Glomerular endothelial cell (primary cell): ENCODE data around the gene NRCAM. TPM values are rescaled to one million over a fixed set of nuclear protein-coding genes. Genes with fewer than 3 reads are reported as not detected.
"Not testable (repeated sequence)": the region's sequence is repeated elsewhere in the genome, so short reads cannot be mapped to it uniquely, and the experiment has no call there.

ENCODE experiments used
- DNase-seq: peaks from one replicate; pipeline ENCODE4 v3.0.0-alpha.2; 2011; ENCODE audit warnings: low read depth, low spot score; ENCODE audit errors: extremely low read depth
- total RNA-seq: library from RNA; depleted of rRNA; stranded (reverse); fragments of >200 nt; gene quantifications from 2 replicates; pipeline ENCODE4 v1.2.3, GENCODE V29; 2015

Gene NRCAM
- total RNA-seq, 1 donor from 2014 or later: 20.1 TPM

DNA sequence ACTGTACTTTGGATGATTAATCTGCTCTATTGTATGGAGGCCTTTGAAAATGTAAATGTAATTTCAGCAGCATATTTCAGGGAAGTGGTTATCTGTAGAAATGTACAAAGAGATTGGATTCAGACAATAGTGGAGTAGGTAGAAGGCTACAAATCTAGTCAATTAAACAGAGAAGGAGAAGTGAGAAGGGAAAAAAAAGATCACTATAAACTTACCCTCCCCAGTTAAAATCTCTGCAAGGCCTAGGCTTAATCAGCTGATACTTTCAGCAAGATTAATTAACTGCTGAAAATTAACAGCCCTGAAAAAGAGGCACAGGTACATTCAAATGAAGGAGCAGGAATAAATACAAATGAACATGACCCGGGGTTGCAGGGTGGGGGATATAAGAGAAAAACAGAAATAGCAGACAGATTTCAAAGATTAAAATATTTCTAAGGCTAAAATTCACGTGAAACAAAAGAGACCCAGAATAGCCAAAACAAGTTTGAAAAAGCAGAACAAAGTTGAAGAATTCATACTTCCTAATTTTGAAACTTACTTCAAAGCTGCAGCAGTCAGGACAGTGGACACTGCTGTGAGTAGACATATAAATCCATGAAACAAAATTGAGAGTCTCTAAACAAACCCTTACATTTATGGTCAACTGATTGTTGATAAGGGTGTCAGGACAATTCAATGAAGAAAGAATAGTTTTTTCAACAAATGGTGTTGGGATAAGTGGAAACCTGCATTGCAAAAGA, 96.0 kb downstream of the NRCAM start:
- no peak for DNase-seq

DNA sequence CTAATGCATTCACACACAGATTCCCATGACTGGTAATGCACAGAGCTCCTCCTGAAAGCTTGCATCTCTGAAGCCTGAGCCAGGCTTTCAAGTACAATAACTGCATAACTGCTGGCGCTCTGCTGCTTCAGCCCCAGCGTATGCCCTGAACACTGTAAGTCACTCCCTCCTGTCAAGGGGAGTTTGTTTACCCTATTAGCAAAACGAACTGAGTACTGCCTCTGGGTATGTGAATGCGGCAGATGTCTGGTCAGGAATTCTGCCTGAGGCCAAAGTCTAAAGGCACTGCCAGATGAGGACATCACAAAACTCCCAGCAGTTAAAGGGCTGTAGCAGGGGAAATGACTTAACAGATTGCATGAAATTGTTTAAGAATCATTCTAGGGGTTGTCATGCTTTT, 97.7 kb downstream of the NRCAM start:
- DNase-seq: no peak

DNA sequence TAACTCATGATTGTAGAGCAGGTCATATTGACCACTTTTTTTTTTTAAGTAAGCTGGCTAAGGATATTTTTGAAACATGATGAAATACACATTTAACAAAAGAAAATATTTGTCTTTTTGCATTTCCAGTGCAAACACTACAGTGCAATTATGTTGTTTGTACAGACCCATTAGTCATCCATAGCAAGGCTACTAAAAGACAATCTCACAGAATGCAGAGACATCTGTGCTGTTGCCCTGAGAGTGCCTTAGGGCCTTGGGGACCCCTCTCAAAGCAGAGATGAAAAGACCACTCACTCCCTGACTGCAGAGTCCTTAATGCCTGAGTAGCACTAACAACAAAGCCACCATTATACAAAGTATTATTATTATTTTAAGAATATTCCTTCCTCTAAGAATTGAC, 104.5 kb downstream of the NRCAM start:
- DNase-seq: no peak

DNA sequence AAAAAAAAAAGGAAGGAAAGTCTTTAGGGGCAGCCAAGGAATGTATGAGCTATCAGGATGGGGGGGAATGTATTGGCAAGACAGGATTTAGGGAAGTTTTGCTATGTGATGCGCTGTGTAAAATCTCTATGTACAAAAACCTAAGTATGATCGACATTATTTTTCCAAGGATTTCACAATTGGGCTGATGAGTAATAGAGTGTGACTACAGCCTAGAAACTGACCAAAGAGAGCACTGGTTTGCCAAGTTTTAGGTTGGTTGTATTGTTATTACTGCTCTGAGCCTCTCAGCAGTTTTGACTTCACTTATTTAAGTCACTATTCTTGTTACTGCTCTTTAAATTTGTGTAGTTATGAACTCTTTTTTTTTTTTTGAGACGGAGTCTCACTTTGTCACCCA, 107.3 kb downstream of the NRCAM start:
- no peak for DNase-seq

DNA sequence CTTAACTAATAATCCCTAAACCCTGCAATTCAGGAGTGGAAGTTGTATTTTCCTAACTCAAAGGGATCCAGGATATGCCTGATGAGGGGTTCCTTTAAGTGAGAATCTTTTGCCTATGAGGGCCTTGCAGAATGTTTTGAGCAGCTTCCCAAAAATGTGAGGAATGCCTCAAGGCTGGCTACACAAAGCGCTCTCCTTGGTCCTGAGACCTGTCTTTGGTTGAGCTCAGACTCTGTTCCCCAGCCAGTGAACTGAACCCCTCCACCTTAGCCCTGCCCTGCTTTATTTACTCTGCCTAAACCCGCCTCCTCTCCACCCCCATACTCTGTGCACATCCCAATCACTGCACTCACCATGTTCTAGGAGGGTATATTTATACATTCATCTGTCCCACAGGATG, 108.6 kb downstream of the NRCAM start:
- no peak for DNase-seq

DNA sequence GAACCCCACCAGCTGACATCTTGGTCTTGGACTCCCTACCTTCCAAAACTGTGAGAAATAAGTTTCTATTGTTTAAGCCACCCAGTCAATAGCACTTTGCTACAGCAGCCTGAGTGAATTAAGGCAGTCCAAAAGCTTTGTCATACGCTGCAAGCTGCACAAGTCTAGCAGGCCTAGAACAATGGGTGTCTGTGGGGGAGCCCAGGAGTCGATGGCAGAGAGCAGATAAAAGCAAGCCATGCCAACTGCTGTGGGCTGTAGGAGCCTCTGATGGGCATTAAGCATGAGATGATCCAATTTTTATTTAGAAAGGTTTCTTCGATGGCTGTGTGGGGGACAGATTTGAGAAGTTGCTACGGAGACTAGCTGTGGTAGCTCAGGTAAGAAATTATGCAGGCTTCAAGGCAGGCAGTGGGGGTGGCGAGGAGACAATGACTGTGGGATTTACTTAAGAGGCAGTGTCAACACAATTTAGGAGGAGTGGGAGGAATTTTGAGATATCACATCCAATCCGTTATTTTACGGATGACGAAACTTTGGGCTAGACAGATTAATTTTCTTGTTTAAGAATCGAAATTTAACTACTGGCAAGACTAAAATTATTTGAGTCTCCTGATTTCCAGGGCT, 110.4 kb downstream of the NRCAM start:
- DNase-seq: no peak

DNA sequence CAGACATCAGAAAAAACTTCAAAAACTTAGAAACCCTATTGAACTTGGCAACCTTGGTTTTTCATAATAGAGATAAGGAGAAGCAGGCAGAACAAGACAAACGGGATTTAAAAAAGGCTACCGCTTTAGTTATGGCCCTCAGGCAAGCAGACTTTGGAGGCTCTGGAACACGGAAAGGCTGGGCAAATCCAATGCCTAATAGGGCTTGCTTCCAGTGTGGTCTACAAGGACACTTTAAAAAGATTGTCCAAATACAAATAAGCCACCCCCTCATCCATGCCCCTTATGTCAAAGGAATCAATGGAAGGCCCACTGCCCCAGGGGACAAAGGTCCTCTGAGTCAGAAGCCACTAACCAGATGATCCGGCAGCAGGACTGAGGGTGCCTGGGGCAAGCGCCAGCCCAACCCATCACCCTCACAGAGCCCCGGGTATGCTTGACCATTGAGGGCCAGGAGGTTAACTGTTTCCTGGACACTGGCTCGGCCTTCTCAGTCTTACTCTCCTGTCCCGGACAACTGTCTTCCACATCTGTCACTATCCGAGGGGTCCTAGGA, 115.3 kb downstream of the NRCAM start:
- no peak for DNase-seq

DNA sequence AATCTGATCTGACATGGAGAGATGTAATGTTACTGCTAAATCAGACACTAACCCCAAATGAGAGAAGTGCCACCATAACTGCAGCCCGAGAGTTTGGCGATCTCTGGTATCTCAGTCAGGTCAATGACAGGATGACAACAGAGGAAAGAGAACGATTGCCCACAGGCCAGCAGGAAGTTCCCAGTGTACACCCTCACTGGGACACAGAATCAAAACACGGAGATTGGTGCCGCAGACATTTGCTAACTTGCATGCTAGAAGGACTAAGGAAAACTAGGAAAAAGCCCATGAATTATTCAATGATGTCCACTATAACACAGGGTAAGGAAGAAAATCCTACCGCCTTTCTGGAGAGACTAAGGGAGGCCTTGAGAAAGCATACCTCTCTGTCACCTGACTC, 115.8 kb downstream of the NRCAM start:
- DNase-seq: not testable (repeated sequence)

DNA sequence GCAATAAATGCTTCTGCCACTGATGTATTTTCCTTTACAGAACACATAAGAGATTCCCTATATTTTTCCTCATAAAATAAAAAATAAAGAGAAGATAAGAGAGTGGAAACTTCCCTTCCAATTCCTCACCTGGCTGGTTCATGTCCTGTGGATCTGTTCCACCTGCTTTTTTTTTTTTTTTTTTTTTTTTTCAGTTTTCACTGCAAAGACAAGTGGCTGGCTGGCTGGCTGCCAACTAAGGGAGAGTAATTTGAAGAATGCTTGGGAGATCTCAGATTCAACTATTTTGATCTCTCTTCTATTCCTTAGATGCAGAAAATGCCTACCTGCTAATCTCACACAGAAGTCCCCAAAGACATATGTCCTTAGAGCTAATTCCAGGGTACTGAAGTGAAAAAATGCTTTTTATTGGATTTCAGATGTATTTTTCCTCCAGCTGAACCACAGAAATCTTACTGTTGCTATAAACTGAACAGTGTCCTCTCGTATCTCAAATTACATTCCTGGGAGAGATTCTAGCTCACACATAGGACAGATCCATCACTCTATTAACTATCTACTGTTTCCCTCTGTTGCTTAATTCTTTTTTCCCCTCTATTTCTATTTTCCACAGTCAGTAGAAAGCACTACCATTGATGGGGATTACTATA, 120.8 kb downstream of the NRCAM start:
- DNase-seq: no peak

DNA sequence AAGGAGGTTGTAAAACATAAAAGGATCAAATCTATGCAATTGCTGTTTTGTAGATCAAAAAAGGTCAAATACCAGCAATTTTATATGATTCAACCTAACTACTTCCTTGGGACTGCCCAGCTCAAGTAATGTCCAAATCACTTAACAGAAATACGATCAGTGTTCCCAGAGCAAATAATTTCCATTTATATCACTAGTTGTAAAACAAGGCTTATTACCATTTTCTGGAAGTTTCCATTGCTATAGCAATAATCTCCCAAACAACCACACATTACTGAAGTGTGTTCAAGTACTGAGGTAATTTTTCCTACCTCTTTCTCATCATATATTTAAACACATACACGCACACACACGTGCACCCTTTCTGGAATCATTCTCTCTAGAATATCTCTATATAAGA, 123.3 kb downstream of the NRCAM start:
- DNase-seq: no peak

DNA sequence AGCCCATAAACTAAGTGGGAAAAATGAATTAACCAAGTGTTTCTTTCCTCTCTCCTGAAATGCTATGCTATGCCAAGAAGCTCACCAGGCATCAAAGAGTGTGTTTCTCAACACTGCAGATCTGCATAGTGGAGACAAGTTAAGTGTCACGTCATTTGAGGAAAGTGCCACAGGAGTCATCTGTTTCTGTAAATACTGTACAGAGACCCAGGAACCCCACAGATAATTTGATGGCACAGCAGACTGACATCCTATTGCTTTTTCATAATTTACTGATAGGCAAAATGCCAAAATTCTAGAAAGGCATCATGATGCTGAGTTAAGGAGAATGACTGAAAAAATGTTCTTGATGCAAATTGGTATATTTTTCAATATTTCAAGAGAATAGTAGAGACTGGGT, 124.3 kb downstream of the NRCAM start:
- DNase-seq: no peak

DNA sequence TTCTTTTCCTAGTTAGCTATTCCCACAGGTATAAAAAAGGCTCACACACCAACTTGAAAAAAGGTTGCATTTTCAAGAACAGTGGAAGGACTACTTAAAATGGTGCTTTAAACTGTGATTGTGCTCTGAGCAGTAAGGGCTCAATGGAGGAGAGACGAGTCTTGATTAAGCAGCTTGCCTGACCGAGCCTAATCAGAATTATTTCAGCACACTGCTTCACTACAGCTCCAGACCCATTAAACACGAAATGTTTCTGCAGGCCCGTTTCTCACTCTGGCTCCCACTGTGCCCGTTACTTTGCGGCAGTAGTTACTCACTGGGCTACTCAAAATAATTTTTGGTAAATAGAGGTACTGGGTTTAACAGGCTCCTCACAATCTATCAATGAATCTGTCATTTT, 126.0 kb downstream of the NRCAM start:
- no peak for DNase-seq

DNA sequence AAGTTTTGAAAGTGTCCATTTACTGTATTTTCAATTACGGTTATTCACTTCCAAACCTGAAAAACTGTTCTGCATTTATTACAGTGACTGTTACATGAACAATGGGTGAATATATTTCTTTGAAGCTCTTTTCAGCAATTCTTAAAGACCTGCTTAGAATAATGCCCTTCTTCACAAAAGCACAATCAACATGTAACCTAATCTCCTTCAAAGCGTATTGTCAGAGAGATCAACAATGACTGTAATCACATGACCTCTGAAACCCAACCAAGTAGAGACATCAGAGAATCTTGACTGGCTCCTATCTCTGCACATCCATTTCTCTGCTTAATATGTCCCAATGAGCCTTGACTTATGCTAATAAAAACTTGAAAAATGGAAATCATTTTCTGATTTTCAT, 126.7 kb downstream of the NRCAM start:
- no peak for DNase-seq

DNA sequence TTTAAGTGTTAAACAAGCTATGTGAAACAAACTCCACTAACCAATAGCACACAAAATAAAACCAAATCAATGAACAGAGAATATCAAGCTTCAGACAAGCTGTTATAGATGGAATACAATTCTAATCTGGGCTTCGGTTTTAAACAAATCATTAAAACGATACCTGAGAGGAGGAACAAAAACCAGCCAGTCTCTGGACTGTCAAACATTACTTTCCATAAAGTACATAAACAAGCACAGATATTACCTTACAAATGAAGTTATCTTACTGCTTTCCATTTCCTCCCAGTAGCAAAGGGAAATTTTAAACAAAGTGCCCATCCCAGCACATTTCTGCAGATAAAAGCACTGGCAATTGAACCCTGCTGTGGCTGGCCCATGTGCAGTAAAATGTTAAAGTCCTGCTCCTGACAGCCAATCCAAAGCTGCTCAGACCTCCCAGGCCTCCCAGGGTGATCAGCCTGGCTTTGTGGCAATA, 128.0 kb downstream of the NRCAM start:
- no peak for DNase-seq

DNA sequence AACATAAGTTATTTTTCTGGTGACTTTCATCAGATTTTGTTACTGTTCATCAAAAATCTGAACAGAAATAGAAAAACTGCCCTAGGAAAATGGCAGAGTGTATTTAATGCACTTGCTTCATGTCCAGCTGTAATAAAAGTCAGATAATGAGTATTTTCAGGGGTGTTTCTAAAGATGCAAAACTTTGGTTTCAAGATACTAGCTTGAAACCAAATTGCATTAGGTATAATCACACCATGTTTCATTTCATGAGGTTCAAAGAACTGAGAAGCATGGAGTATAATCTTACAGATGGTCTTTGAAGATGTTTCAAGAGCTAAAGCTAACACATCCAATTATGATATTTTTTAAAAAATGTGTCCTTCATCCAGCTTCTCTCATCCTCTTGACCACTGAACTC, 128.9 kb downstream of the NRCAM start:
- DNase-seq: no peak

DNA sequence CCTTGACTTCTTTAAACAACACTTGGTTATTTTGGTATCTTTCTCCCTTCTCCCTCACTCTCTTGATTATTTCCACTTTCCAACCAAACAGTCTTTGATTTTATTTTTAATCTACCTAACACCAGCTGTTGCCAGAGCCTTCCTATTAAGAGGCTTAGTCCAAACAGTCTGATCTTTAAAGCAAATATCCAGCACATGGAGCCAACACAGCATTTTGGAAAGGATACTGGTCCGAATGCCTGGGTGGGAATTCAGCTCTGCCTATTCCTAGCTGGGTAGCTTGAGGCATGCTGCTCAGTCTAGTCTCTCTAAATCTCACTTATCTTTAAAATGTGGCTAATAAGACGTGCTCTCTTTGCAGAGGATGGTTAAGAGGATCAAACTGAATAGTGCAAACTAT, 129.3 kb downstream of the NRCAM start:
- DNase-seq: no peak

DNA sequence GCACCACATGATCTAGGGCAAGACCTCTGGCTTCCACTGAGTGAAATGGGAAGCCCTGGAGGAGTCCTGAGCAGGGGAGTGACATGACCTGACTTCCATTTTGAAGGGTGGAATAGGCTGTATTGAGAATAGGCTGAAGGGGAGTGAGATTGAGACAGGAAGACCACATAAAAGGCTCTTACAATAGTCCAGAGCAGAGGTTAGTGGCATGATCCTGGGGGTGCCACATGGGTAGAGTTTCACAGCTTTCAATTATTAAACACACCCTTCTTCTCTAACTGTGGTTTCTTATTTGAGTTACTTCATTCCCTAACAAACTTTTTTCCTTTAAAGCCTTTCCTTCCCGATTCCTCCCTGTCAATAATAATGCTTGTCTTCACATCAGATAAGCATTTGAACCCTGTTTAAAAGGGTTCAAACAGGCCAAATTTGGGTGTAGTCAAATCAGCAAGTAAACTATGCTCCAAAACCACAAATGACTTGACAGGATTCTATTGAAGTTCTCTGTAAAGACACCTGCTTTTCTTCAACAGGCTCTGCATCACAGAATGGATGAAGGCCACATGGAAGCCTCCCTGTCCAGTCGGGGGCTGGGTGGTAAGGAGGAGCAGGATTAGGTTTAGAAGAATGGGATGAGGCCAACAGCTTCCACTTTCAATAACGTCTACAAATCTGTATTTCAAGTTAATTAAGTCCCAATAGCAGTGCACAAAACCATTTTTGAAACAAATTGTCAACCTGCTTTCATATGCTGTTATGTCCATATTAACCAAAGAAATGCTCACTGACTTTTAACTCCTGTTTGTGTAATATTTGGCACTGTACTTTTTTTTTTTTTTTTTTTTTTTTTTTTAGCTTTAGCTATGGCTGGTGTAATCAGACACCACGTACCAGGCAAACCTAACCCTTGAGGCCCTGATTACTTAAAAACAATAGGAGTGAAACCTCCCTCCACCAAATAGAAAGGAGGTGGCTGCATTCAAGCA, 131.9 kb downstream of the NRCAM start:
- DNase-seq: no peak

DNA sequence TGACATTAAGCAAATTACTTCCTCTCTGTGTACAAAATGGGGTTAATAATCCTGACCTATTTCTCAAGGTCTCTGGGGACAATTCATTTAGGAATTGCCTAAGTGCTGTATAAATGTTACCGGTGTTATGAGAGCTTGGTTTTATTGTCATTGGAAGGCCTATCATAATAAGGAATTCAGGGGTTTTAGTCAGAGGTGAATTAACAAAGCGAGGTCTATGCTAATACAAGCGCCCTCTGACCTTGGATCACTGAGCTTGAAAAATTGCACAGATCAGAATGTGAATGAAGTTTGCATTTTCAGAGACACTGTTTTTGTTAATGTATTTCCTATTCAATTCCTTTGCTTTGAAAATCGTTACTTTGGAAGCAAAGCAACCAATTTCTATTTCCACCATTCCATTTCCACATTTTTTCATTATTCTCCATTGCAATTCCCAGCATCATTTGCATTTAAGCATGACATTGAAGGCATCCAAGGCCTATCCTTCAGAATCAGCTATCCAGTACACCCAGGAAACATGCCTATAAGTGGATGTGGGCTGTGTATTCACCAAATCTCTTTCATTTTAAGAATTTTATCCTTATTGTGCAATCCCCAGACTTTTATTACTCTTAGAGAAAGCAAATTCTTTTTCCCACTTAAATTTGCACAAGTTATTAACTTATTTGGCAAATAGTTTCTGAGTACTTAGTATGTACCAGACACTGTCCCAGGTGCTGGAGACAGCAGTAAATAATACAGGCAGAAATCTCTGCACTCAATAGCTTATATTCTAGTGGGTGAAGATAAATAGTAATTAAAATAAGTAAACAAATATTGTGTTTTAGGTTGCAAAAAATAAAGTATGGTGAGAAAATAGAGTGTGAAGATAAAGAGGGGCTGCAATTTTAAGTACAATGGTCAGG, 133.1 kb downstream of the NRCAM start:
- no peak for DNase-seq

DNA sequence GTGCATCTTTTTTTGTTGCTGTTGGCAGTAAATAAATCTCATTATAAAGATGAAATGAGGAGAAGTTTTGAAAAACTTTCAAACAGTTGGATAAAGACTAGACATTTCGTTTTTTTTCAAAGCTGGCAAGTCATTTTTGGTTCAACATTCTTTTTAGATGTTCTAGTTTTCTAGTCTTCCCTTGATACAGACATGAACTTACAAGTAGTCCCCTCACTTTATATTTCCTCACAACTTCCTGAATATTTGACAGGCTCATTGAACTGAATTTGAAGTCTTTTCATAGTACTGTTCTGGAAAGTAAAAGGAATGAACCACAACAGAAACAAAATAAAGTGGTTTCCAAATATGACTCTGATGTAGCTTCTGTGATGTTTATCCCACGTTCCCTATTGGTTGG, 134.2 kb downstream of the NRCAM start:
- DNase-seq: no peak

DNA sequence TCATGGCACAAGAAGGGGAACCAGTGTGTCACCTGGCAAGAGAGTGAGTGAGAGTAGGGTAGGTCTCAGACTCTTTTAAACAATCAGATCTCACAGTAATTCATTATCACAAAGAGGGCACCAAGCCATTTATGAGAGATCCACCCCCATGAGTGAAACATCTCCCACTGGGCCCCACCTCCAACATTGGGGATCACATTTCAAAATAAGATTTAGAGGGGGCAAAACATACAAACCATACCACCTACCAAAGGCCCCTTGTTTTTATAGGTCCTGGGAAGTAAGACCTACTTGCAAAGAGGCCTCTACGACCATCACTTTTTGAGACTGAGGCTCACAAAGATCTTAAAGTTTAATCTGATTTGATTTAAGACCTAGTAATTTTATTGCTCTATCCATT, 134.9 kb downstream of the NRCAM start:
- DNase-seq: no peak
